ENCODE results near the gene RSPH1. TPM values are rescaled to one million over a fixed set of nuclear protein-coding genes. Genes with fewer than 3 reads are reported as not detected.

The RSPH1 gene
- polyA plus RNA-seq, 1 of the 3 experiments (the other 2 are of a cell fraction) = 0.97 TPM

DNA sequence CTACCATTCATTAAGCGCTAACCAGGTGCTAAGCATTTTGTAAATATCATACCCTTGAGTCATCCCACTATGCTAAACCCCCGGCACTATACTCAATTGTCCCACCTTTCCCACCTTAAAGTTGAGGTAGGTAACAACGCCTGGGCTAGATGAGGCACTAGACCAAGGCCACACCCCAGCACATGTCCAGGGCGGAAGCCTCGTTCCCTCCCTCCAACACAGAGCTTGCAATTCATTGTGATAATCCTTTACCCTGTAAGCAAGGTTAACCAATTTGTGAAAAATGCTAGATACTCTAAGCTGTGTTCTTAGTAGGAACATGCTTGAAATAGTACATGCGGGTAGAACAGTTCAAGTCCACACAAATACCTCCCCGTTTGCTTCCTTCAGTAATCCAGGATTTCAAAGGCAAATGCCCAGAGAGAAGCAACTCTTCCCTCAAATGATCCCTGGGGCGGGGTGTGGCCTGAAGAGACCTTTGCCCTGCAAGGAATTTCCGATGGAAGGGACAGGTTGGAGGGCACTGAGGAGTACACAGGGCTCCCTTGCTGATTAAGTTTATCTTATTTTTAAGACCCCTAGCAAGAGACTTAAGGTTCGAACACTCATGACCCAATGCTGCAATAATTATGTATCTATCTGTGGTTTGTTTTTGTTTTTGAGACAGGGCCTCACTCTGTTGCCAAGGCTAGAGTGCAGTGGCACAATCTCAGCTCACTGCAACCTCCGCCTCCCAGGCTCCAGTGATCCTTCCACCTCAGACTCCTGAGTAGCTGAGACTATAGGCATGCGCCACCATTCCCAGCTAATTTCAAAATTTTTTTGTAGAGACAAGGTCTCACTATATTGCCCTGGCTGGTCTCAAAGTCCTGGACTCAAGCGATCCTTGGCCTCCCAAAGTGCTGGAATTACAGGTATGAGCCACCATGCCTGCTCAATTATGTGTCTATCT lies 2.6 kb downstream of the RSPH1 start:
- H3K9me2 ChIP-seq = no peaks in the 10 kb centered on the region
- H3K9me3 ChIP-seq = no peaks in the 10 kb centered on the region
- H3F3A ChIP-seq (replicated peaks; ENCODE audit: insufficient read depth) = no peaks in the 10 kb centered on the region
- no peak for DNase-seq
- H3K9ac ChIP-seq = no peak overlapping the region
- 55% methylated on average over 13 of the region's 13 CpGs for WGBS (ENCODE audit: low lambda C conversion rate)
- CTCF ChIA-PET = interaction anchor here (0.8 to 1.6 kb wide), 3 partner anchors 14 to 34 kb away, joined by 3 to 4 read pairs (median 4); no protein-coding TSS in a partner anchor
- no peaks in the 10 kb centered on the region for H3K27me3 ChIP-seq (ENCODE audit: insufficient read depth)
- TF ChIP-seq MXI1 (IDR thresholded peaks at IDR 0.05; ENCODE audit: low read depth, low read length) (no peak), USF2 (IDR thresholded peaks at IDR 0.05; ENCODE audit: borderline replicate concordance, low read depth, low read length) (no peak)
- H3K27ac ChIP-seq (ENCODE audit: low read depth in 2 of 2, low read length in 1 of 2) = no peak overlapping the region
- no peaks in the 10 kb centered on the region for H4K20me1 ChIP-seq (ENCODE audit: insufficient read depth)
- H3K79me2 ChIP-seq (ENCODE audit: insufficient read depth) = no peaks in the 10 kb centered on the region
- H3K4me3 ChIP-seq (ENCODE audit: low read depth in 2 of 2, low read length in 1 of 2) = no peak overlapping the region
- H3K4me2 ChIP-seq = no peak overlapping the region
- H3K4me1 ChIP-seq (ENCODE audit: control insufficient read depth in 1 of 2, insufficient read depth in 2 of 2, low read depth in 1 of 2, low read length in 1 of 2) = peaks cover 5 to 18% of the 10 kb centered on the region in 2 experiments; a peak in 3 of 4 replicates
- POLR2A ChIA-PET = no interaction called here
- no peaks in the 10 kb centered on the region for H3K36me3 ChIP-seq (replicated peaks in 1 of 2; ENCODE audit: control insufficient read depth in 1 of 2, insufficient read depth in 2 of 2, low read length in 1 of 2)
- no peak overlapping the region for H2AFZ ChIP-seq (ENCODE audit: low read depth)

DNA sequence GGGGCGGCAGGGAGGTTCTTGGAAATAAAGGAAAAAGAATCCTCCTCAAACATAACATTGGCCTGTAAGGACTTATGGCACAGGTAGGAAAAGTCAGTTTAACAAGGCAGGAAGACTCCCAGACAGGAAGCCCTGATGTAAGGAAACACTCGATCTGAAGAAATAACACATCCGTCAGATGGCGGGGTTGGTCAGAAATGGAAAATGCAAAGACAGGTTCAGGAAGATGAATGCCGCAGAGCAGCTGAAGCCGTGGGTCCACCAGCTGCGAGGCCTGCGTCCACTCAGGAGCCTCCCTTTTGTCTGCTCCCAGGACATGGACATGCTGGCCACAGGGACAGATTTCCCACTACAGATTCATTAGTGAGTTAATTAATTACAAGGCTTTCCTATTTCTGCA lies 3.8 kb downstream of the RSPH1 start:
- ChIA-PET POLR2A (no interaction called here), CTCF (interaction anchor here (1.6 kb wide), 1 partner anchor 13 kb away, joined by 4 read pairs; no protein-coding TSS in a partner anchor)
- no peaks in the 10 kb centered on the region for H3F3A ChIP-seq (replicated peaks; ENCODE audit: insufficient read depth)
- no peak overlapping the region for H3K27ac ChIP-seq (ENCODE audit: low read depth in 2 of 2, low read length in 1 of 2)
- TF ChIP-seq FOXM1 (IDR thresholded peaks at IDR 0.05; ENCODE audit: low read depth) (no peak), RXRA (IDR thresholded peaks at IDR 0.05; ENCODE audit: borderline replicate concordance, low read depth) (no peak), MEF2A (IDR thresholded peaks at IDR 0.05; ENCODE audit: borderline replicate concordance, low read depth) (no peak), NRF1 (IDR thresholded peaks at IDR 0.05; ENCODE audit: low read depth, low read length) (no peak), USF2 (IDR thresholded peaks at IDR 0.05; ENCODE audit: borderline replicate concordance, low read depth, low read length) (no peak), MAX (IDR thresholded peaks at IDR 0.05; ENCODE audit: low read depth) (no peak), FOSL2 (IDR thresholded peaks at IDR 0.05; ENCODE audit: borderline replicate concordance, low read depth) (no peak)
- TF ChIP-seq, protein P1, sequence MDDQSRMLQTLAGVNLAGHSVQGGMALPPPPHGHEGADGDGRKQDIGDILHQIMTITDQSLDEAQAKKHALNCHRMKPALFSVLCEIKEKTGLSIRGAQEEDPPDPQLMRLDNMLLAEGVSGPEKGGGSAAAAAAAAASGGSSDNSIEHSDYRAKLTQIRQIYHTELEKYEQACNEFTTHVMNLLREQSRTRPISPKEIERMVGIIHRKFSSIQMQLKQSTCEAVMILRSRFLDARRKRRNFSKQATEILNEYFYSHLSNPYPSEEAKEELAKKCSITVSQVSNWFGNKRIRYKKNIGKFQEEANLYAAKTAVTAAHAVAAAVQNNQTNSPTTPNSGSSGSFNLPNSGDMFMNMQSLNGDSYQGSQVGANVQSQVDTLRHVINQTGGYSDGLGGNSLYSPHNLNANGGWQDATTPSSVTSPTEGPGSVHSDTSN (IDR thresholded peaks at IDR 0.05) = no peak
- H3K79me2 ChIP-seq (ENCODE audit: insufficient read depth) = no peaks in the 10 kb centered on the region
- no peaks in the 10 kb centered on the region for H4K20me1 ChIP-seq (ENCODE audit: insufficient read depth)
- H2AFZ ChIP-seq (ENCODE audit: low read depth) = no peak overlapping the region
- H3K4me1 ChIP-seq (ENCODE audit: control insufficient read depth in 1 of 2, insufficient read depth in 2 of 2, low read depth in 1 of 2, low read length in 1 of 2) = peaks cover 5 to 18% of the 10 kb centered on the region in 2 experiments; a peak in 3 of 4 replicates
- H3K9me3 ChIP-seq = no peaks in the 10 kb centered on the region
- no peak overlapping the region for H3K9ac ChIP-seq
- DNase-seq = no peak
- no peaks in the 10 kb centered on the region for H3K27me3 ChIP-seq (ENCODE audit: insufficient read depth)
- no peaks in the 10 kb centered on the region for H3K36me3 ChIP-seq (replicated peaks in 1 of 2; ENCODE audit: control insufficient read depth in 1 of 2, insufficient read depth in 2 of 2, low read length in 1 of 2)
- H3K4me2 ChIP-seq = no peak overlapping the region
- H3K4me3 ChIP-seq (ENCODE audit: low read depth in 2 of 2, low read length in 1 of 2) = no peak overlapping the region
- WGBS (ENCODE audit: low lambda C conversion rate) = 84% methylated on average over 8 of the region's 8 CpGs
- H3K9me2 ChIP-seq = no peaks in the 10 kb centered on the region
